Activated T-cell treated with anti-CD3 and anti-CD28 coated beads, Interleukin-2, amount 50 U/mL, for 4 hours (primary cell): ENCODE data around the gene MGST3. TPM values are rescaled to one million over a fixed set of nuclear protein-coding genes. Genes with fewer than 3 reads are reported as not detected.
"Not testable (repeated sequence)": the region's sequence is repeated elsewhere in the genome, so short reads cannot be mapped to it uniquely, and the experiment has no call there.

Source experiments
- ATAC-seq, 2 donors: fragments of 200-7000 bp; cut with Tn5 transposase; one replicate each; pipeline ENCODE4 v1.10.0; 2021
- DNase-seq: peaks from one replicate; pipeline ENCODE4 v3.0.0-alpha.2; 2020
- H3K27me3 Mint-ChIP-seq: one replicate; pipeline ENCODE4 v1.8.0; 2021; ENCODE audit warnings: low read depth, mixed read lengths
- H3K36me3 Mint-ChIP-seq: one replicate; pipeline ENCODE4 v1.8.0; 2022; ENCODE audit warnings: mixed read lengths; ENCODE audit not compliant: insufficient read depth
- H3K4me1 Mint-ChIP-seq: one replicate; pipeline ENCODE4 v1.8.0; 2021; ENCODE audit warnings: low read depth, mixed read lengths
- H3K4me3 Mint-ChIP-seq: one replicate; pipeline ENCODE4 v1.8.0; 2021; ENCODE audit warnings: mild to moderate bottlenecking, moderate library complexity, mixed read lengths
- H3K9me3 Mint-ChIP-seq: one replicate; pipeline ENCODE4 v1.8.0; 2021; ENCODE audit warnings: mixed read lengths
- total RNA-seq, 3 donors: library from RNA; stranded (reverse); gene quantifications; one replicate each; pipeline ENCODE4 v1.2.1, GENCODE V29; 2021

Gene MGST3
- total RNA-seq, 3 donors from 2014 or later = 7.3 to 12.8 (median 11.5) TPM

- H3K36me3 Mint-ChIP-seq = peaks cover 54% of the 10 kb centered on the region
- peaks cover 4% of the 10 kb centered on the region for H3K9me3 Mint-ChIP-seq
- ATAC-seq = peak in 1 of 2 donors; percentile 34
- peak overlapping the region; percentile 50 for H3K4me3 Mint-ChIP-seq
- no peak for DNase-seq
- H3K27me3 Mint-ChIP-seq = no peaks in the 10 kb centered on the region
- H3K4me1 Mint-ChIP-seq = peaks cover 43% of the 10 kb centered on the region
Measured at GRCh38 chr1:165686971-165687433, 56.0 kb downstream of the MGST3 start.

- ATAC-seq (no peak), DNase-seq (no peak)
- H3K9me3 Mint-ChIP-seq = peaks cover 4% of the 10 kb centered on the region
- H3K4me1 Mint-ChIP-seq = peaks cover 47% of the 10 kb centered on the region
- H3K27me3 Mint-ChIP-seq = no peaks in the 10 kb centered on the region
- peaks cover 48% of the 10 kb centered on the region for H3K36me3 Mint-ChIP-seq
- H3K4me3 Mint-ChIP-seq = no peak overlapping the region
Measured at GRCh38 chr1:165688046-165688445, 57.0 kb downstream of the MGST3 start.

DNA sequence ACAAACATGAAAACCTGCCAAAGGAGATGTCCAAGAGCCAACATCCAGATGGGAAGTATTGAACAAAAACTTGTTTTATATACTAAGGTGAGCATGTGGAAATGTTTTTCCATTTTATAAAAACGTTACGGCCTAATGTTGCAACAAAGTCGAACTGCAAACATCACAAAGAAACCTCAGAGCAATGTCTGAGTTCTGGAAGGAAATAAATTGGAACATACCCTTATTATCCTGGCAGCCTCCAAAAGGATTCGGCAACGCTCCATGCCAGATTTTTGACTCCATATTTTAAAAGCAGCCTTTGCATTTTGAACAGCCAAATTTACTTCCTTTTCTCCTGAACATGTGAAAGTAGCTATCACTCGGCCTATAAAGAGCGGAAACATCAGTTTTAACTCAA is 64.0 kb downstream of the MGST3 start:
- no peaks in the 10 kb centered on the region for H3K27me3 Mint-ChIP-seq
- peaks cover 45% of the 10 kb centered on the region for H3K4me1 Mint-ChIP-seq
- H3K36me3 Mint-ChIP-seq = peaks cover 22% of the 10 kb centered on the region
- no peaks in the 10 kb centered on the region for H3K9me3 Mint-ChIP-seq
- H3K4me3 Mint-ChIP-seq = no peak overlapping the region
- DNase-seq (no peak), ATAC-seq (no peak)

GRCh38 chr1:165696625-165697100 is 65.6 kb downstream of the MGST3 start:
- H3K36me3 Mint-ChIP-seq = peaks cover 12% of the 10 kb centered on the region
- peaks cover 36% of the 10 kb centered on the region for H3K4me1 Mint-ChIP-seq
- no peaks in the 10 kb centered on the region for H3K27me3 Mint-ChIP-seq
- H3K9me3 Mint-ChIP-seq = no peaks in the 10 kb centered on the region
- peak overlapping the region; percentile 99 for H3K4me3 Mint-ChIP-seq
- ATAC-seq (no peak), DNase-seq (no peak)

- H3K27me3 Mint-ChIP-seq = no peaks in the 10 kb centered on the region
- H3K36me3 Mint-ChIP-seq = peaks cover 4% of the 10 kb centered on the region
- ATAC-seq = no peak
- peaks cover 28% of the 10 kb centered on the region for H3K4me1 Mint-ChIP-seq
- peak overlapping the region; percentile 99 for H3K4me3 Mint-ChIP-seq
- no peak for DNase-seq
- no peaks in the 10 kb centered on the region for H3K9me3 Mint-ChIP-seq
Measured at GRCh38 chr1:165697491-165697880, 66.5 kb downstream of the MGST3 start.

GRCh38 chr1:165697881-165698760 is 67.1 kb downstream of the MGST3 start, which contains the start of gene ALDH9A1:
Gene ALDH9A1 (minus strand): TSS chr1:165698562. CDS start chr1:165698558, 4 bp downstream.
- Mint-ChIP-seq H3K4me3 (peak within 1 kb of the TSS; percentile 99), H3K36me3 (peaks cover 4% of the 10 kb centered on the region), H3K4me1 (peaks cover 28% of the 10 kb centered on the region), H3K27me3 (no peaks in the 10 kb centered on the region), H3K9me3 (no peaks in the 10 kb centered on the region)
- peak; percentile 93 to 97 for ATAC-seq
- peak; percentile 75 for DNase-seq

DNA sequence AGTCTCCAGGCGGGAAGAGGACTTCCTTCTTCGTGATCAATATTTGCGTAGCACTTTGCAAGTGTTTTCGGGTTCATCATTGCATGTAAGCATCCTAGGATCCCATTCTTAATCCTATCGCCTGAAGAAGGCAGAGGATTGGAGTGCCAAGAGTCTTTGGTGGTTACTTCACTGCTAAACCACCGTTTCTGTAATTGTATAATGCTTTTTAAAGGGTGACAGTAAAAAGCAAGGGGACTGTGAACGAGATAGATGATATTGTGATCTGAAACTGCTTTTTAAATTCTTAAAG is 67.7 kb downstream of the MGST3 start:
- no peaks in the 10 kb centered on the region for H3K27me3 Mint-ChIP-seq
- ATAC-seq = no peak

GRCh38 chr1:165699577-165699976 is 68.5 kb downstream of the MGST3 start:
- no peak for ATAC-seq
- DNase-seq = no peak
- Mint-ChIP-seq H3K9me3 (no peaks in the 10 kb centered on the region), H3K27me3 (no peaks in the 10 kb centered on the region), H3K4me1 (peaks cover 28% of the 10 kb centered on the region), H3K36me3 (no peaks in the 10 kb centered on the region), H3K4me3 (peak overlapping the region; percentile 42)

More for the DNA sequence above, 67.7 kb downstream of the MGST3 start:
- H3K4me3 Mint-ChIP-seq = peak overlapping the region; percentile 99
- peaks cover 28% of the 10 kb centered on the region for H3K4me1 Mint-ChIP-seq
- no peaks in the 10 kb centered on the region for H3K9me3 Mint-ChIP-seq
- no peaks in the 10 kb centered on the region for H3K36me3 Mint-ChIP-seq
- DNase-seq = no peak

- not testable (repeated sequence) for H3K36me3 Mint-ChIP-seq, H3K27me3 Mint-ChIP-seq, DNase-seq, H3K9me3 Mint-ChIP-seq, H3K4me3 Mint-ChIP-seq, ATAC-seq
- peaks cover 13% of the 10 kb centered on the region for H3K4me1 Mint-ChIP-seq
Measured at GRCh38 chr1:165701922-165702321, 70.9 kb downstream of the MGST3 start.

DNA sequence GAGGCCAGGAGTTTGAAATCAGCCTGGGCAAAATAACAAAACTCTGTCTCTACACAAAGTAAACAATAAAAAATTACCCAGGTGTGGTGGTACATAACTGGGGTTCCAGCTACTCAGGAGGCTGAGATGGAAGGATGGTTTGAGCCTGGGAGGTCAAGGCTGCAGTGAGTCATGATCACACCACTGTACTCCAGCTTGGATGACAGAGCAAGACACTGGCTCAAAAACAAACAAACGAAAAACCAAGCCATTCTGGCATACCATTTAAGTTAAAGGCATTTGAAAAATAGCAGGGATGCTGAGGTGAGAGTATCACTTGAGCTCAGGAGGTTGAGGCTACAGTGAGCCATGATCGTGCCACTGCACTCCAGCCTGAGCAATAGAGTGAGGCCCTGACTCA is 72.6 kb downstream of the MGST3 start:
- Mint-ChIP-seq H3K36me3 (no peaks in the 10 kb centered on the region), H3K4me1 (peaks cover 3% of the 10 kb centered on the region), H3K27me3 (peaks cover 12% of the 10 kb centered on the region), H3K4me3 (no peak overlapping the region), H3K9me3 (no peaks in the 10 kb centered on the region)
- no peak for ATAC-seq
- DNase-seq = no peak

Other genes starting within 250 kb of the MGST3 start
- not detected for gene RXRG, start 186.1 kb upstream of the MGST3 start, total RNA-seq
- not detected for gene LRRC52, start 87.2 kb upstream of the MGST3 start, total RNA-seq
- gene ALDH9A1, start 67.3 kb downstream of the MGST3 start, total RNA-seq = 10 to 100 TPM; 40.1 to 47.3 (median 42.4) TPM
- gene TMCO1, start 137.6 kb downstream of the MGST3 start, total RNA-seq = 10 to 100 TPM; 95.3 to 98.6 (median 95.8) TPM
- 100 to 1,000 TPM; 106 to 128 (median 122) TPM for gene UCK2, start 196.4 kb downstream of the MGST3 start, total RNA-seq